ENCODE measurements around the gene OBSCN.

- no peak for TF ChIP-seq PKNOX1 (IDR thresholded peaks at IDR 0.05)
- TF ChIP-seq SP1 (IDR thresholded peaks at IDR 0.05): no peak
- no peak for TF ChIP-seq BHLHE40 (IDR thresholded peaks at IDR 0.05; ENCODE audit: borderline replicate concordance)
- TF ChIP-seq TARDBP (IDR thresholded peaks at IDR 0.05): no peak
- no peak for TF ChIP-seq FOXM1 (IDR thresholded peaks at IDR 0.05; ENCODE audit: borderline replicate concordance)
- no peak for TF ChIP-seq L3MBTL2 (conservative IDR thresholded peaks at IDR 0.05)
- no peak for TF ChIP-seq ELF4 (IDR thresholded peaks at IDR 0.05)
- no peak for TF ChIP-seq HDGF (IDR thresholded peaks at IDR 0.05; ENCODE audit: borderline replicate concordance)
- no peak for TF ChIP-seq ARNT (IDR thresholded peaks at IDR 0.05)
- TF ChIP-seq SUZ12 (IDR thresholded peaks at IDR 0.05): no peak
- TF ChIP-seq FOXK2 (IDR thresholded peaks at IDR 0.05): no peak
Measured at GRCh38 chr1:228180959-228181644, 26.7 kb upstream of the OBSCN start.

Data from HEK293T (cell line).